CD14-positive monocyte (primary cell): ENCODE results near the gene CELF5. TPM values are rescaled to one million over a fixed set of nuclear protein-coding genes. Genes with fewer than 3 reads are reported as not detected.

Experiments used
- DNase-seq, 3 donors: peaks; one replicate each; pipeline ENCODE4 v3.0.0-alpha.2; 2011 to 2022
- H2AFZ ChIP-seq: 2 replicates; pipeline ENCODE4 v1.6.0; 2012; ENCODE audit warnings: mild to moderate bottlenecking, low read depth, low read length, inconsistent platforms; ENCODE audit not compliant: insufficient read depth, poor library complexity, severe bottlenecking
- H3K27ac ChIP-seq, 2 donors: 1 replicate in 1 of 2; 2 replicates in 1 of 2; pipeline ENCODE4 v1.5.1; 2012 to 2013; ENCODE audit warnings: low read length in 2 of 2, control low read depth in 1 of 2, inconsistent platforms in 1 of 2, low read depth in 1 of 2, mild to moderate bottlenecking in 1 of 2
- H3K27me3 ChIP-seq, 2 donors: one replicate each; pipeline versions ENCODE4 v1.6.0 to v1.6.1; 2011 to 2013; ENCODE audit warnings: low read length in 2 of 2; ENCODE audit not compliant: control insufficient read depth in 2 of 2, insufficient read depth in 2 of 2
- H3K36me3 ChIP-seq, 2 donors: replicated peaks in 1 of 2; 1 replicate in 1 of 2; 2 replicates in 1 of 2; pipeline versions ENCODE4 v1.5.1 to v1.6.1; 2012 to 2013; ENCODE audit warnings: low read length in 2 of 2, control low read depth in 1 of 2, inconsistent platforms in 1 of 2, mild to moderate bottlenecking in 1 of 2; ENCODE audit not compliant: insufficient read depth in 2 of 2, control insufficient read depth in 1 of 2
- H3K4me1 ChIP-seq, 2 donors: 1 replicate in 1 of 2; 2 replicates in 1 of 2; pipeline versions ENCODE4 v1.5.1 to v1.6.1; 2012 to 2013; ENCODE audit warnings: low read length in 2 of 2, control low read depth in 1 of 2, inconsistent platforms in 1 of 2, mild to moderate bottlenecking in 1 of 2, moderate library complexity in 1 of 2; ENCODE audit not compliant: insufficient read depth in 2 of 2, control insufficient read depth in 1 of 2
- H3K4me2 ChIP-seq: replicated peaks from 2 replicates; pipeline ENCODE3; 2012; ENCODE audit warnings: low read length, moderate library complexity, mild to moderate bottlenecking; ENCODE audit not compliant: poor library complexity, severe bottlenecking; ENCODE audit errors: extremely low read depth
- H3K4me3 ChIP-seq, 3 experiments: fragments of 200-600 bp in 1 of 3; sonication (generic) in 1 of 3; replicated peaks in 1 of 3; 1 replicate in 2 of 3; 2 replicates in 1 of 3; pipeline ENCODE4 v1.5.1; 2011 to 2013; ENCODE audit warnings: low read length in 3 of 3, mild to moderate bottlenecking in 3 of 3, control low read depth in 2 of 3, low read depth in 2 of 3, inconsistent platforms in 1 of 3, moderate library complexity in 1 of 3
- H3K79me2 ChIP-seq: 2 replicates; pipeline ENCODE4 v1.6.0; 2012; ENCODE audit warnings: mild to moderate bottlenecking, control low read depth, inconsistent platforms, low read length, moderate library complexity; ENCODE audit not compliant: insufficient read depth
- H3K9ac ChIP-seq: 2 replicates; pipeline ENCODE4 v1.6.0; 2017; ENCODE audit warnings: low read length, mild to moderate bottlenecking; ENCODE audit not compliant: insufficient read depth, poor library complexity, severe bottlenecking
- H3K9me3 ChIP-seq, 2 donors: replicated peaks in 1 of 2; 1 replicate in 1 of 2; 2 replicates in 1 of 2; pipeline versions ENCODE4 v1.5.1 to v1.6.1; 2012 to 2013; ENCODE audit warnings: low read length in 2 of 2, control low read depth in 1 of 2; ENCODE audit not compliant: control insufficient read depth in 1 of 2, insufficient read depth in 1 of 2
- H4K20me1 ChIP-seq: 2 replicates; pipeline ENCODE4 v1.6.0; 2012; ENCODE audit warnings: mild to moderate bottlenecking, low read length, control low read depth, moderate library complexity; ENCODE audit not compliant: insufficient read depth
- H3K27ac Mint-ChIP-seq, 7 donors: one replicate each; pipeline ENCODE4 v1.8.0; 2020; ENCODE audit warnings: mild to moderate bottlenecking in 7 of 7, mixed read lengths in 7 of 7, moderate library complexity in 6 of 7, inconsistent platforms in 2 of 7
- H3K27me3 Mint-ChIP-seq, 3 donors: one replicate each; pipeline ENCODE4 v1.8.0; 2021 to 2022; ENCODE audit warnings: low read depth in 3 of 3, mild to moderate bottlenecking in 3 of 3, mixed read lengths in 3 of 3, moderate library complexity in 3 of 3, inconsistent platforms in 1 of 3
- H3K36me3 Mint-ChIP-seq, 2 donors: one replicate each; pipeline ENCODE4 v1.8.0; 2020; ENCODE audit warnings: mixed read lengths in 2 of 2, inconsistent platforms in 1 of 2, mild to moderate bottlenecking in 1 of 2
- H3K4me1 Mint-ChIP-seq: one replicate; pipeline ENCODE4 v1.8.0; 2020; ENCODE audit warnings: mild to moderate bottlenecking, mixed read lengths
- H3K4me3 Mint-ChIP-seq, 2 donors: one replicate each; pipeline ENCODE4 v1.8.0; 2020; ENCODE audit warnings: mild to moderate bottlenecking in 2 of 2, mixed read lengths in 2 of 2, moderate library complexity in 1 of 2
- H3K9me3 Mint-ChIP-seq, 7 donors: one replicate each; pipeline ENCODE4 v1.8.0; 2020 to 2022; ENCODE audit warnings: mixed read lengths in 7 of 7, mild to moderate bottlenecking in 6 of 7, moderate library complexity in 6 of 7, inconsistent platforms in 2 of 7
- CTCF ChIP-seq: fragments of 200-600 bp; IDR thresholded peaks from one replicate; pipeline ENCODE4 v1.8.0; 2022; ENCODE audit warnings: antibody characterized with exemption, mild to moderate bottlenecking
- WGBS: methylation state at CpG from one replicate; pipeline ENCODE4 v1.1.5; 2013; ENCODE audit warnings: missing lambda C conversion rate; ENCODE audit not compliant: insufficient coverage; 5-methylcytosine and 5-hydroxymethylcytosine counted together
- intact Hi-C, 2 donors: fragments of 100-400 bp; cut with micrococcal nuclease; formaldehyde crosslinking; loops; one replicate each; pipeline versions ENCODE4 v1.15.0 to v1.15.1; 2023
- polyA plus RNA-seq, 3 donors: library from polyadenylated mRNA; depleted of rRNA in 1 of 3; unstranded in 2 of 3; stranded (reverse) in 1 of 3; fragments of 300-500 nt in 2 of 3; fragments of >200 nt in 1 of 3; fragmentation: Illumina TruSeq in 2 of 3; gene quantifications; 1 replicate in 2 of 3; 2 replicates in 1 of 3; pipeline ENCODE4 v1.2.3, GENCODE V29; 2012 to 2021

CELF5 gene
- polyA plus RNA-seq, 3 donors = not detected

DNA sequence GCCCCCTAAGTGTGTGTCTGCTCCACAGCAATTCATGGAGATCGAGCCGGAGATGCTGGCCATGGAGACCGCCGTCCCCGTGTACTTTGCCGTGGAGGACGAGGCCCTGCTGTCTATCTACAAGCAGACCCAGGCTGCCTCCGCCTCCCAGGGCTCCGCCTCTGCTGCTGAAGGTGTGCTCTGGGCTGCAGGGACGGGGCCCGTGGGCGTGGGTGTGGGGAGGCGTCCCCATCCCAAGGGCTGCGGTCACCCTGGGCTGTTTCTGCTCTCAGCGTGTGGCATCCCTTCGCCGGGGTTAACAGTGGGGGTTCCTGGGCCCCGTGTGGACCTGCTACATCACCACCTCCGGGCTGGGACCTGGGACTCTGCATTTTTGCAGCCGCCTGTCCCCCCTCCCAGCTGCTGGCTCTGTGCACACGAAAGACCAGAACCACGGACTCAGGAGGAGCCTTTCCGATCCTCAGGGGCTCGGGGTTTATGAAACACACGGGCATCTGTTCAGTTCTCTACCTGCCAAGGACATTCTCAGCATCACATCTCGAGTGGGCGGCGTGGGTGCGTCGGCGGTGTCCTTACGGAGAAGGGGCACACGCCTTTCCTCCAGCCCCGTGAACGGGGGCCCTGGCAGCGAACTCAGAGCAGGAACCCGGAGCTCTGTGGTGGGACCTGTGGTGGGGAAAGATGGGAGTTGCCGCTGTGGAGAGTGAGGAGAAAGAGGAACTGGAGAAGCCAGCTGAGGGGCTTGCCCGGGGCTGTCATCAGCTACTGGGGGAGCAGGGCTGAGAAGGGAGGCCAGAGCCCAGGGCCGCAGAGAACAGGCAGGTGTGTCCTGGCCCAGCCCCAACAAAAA lies 31.0 kb upstream of the CELF5 start:
- 49% methylated on average over 37 of the region's 40 CpGs for WGBS
- H3K9me3 Mint-ChIP-seq = no peaks in the 10 kb centered on the region
- H3K36me3 Mint-ChIP-seq = peaks cover 29 to 58% of the 10 kb centered on the region in 2 donors
- H3K4me3 ChIP-seq = no peak overlapping the region
- no peaks in the 10 kb centered on the region for H3K27me3 ChIP-seq
- H3K27me3 Mint-ChIP-seq = peaks cover 0 to 2% (median 0%) of the 10 kb centered on the region in 3 donors
- no peak overlapping the region for H3K9ac ChIP-seq
- H3K36me3 ChIP-seq = peaks cover 25 to 39% of the 10 kb centered on the region in 2 donors
- peak overlapping the region in 1 of 2 donors; percentile 21 for H3K4me3 Mint-ChIP-seq
- H3K27ac ChIP-seq = peak overlapping the region in 1 of 2 donors; percentile 8
- H3K4me1 Mint-ChIP-seq = peaks cover 30% of the 10 kb centered on the region
- H3K4me1 ChIP-seq = peaks cover 27 to 28% of the 10 kb centered on the region in 2 donors
- peak in 1 of 3 donors; percentile 81 for DNase-seq
- H4K20me1 ChIP-seq = peaks cover 32% of the 10 kb centered on the region
- intact Hi-C loops = no loop called here
- no peak overlapping the region for H2AFZ ChIP-seq
- TF ChIP-seq CTCF = no peak
- H3K9me3 ChIP-seq = no peaks in the 10 kb centered on the region
- H3K4me2 ChIP-seq = no peak overlapping the region
- peak overlapping the region in 4 of 7 donors; percentile 36 to 81 (median 62) for H3K27ac Mint-ChIP-seq
- H3K79me2 ChIP-seq = peaks cover 44% of the 10 kb centered on the region

- H3K79me2 ChIP-seq = peaks cover 35% of the 10 kb centered on the region
- no peak for DNase-seq
- H3K36me3 ChIP-seq = peaks cover 34 to 48% of the 10 kb centered on the region in 2 donors
- H3K27ac ChIP-seq = peak overlapping the region in 1 of 2 donors; percentile 8
- peaks cover 28% of the 10 kb centered on the region for H4K20me1 ChIP-seq
- peak overlapping the region in 3 of 7 donors; percentile 1 to 81 (median 58) for H3K27ac Mint-ChIP-seq
- intact Hi-C loops = no loop called here
- peaks cover 0 to 2% (median 0%) of the 10 kb centered on the region in 3 donors for H3K27me3 Mint-ChIP-seq
- no peaks in the 10 kb centered on the region for H3K9me3 ChIP-seq
- H3K36me3 Mint-ChIP-seq = peaks cover 31 to 60% of the 10 kb centered on the region in 2 donors
- peaks cover 18 to 19% of the 10 kb centered on the region in 2 donors for H3K4me1 ChIP-seq
- no peaks in the 10 kb centered on the region for H3K9me3 Mint-ChIP-seq
- no peak overlapping the region for H3K9ac ChIP-seq
- no peak overlapping the region for H2AFZ ChIP-seq
- no peak overlapping the region for H3K4me2 ChIP-seq
- WGBS = 81% methylated on average over 12 of the region's 17 CpGs
- TF ChIP-seq CTCF = no peak
- H3K4me3 Mint-ChIP-seq = no peak overlapping the region
- no peaks in the 10 kb centered on the region for H3K27me3 ChIP-seq
- peaks cover 21% of the 10 kb centered on the region for H3K4me1 Mint-ChIP-seq
- no peak overlapping the region for H3K4me3 ChIP-seq
These were observed 30.1 kb upstream of the CELF5 start for GRCh38 chr19:3194106-3195087.
